Esophagus muscularis mucosa (tissue), 4 donors: ENCODE measurements around the gene SDS.

Experiments used
- EP300 ChIP-seq: sonication (generic); formaldehyde crosslinking; IDR thresholded peaks from one replicate; pipeline ENCODE4 v1.6.1; 2017; ENCODE audit warnings: antibody characterized with exemption
- POLR2A ChIP-seq: fragments of 450-650 bp; IDR thresholded peaks from one replicate; pipeline ENCODE4 v1.6.1; 2017; ENCODE audit warnings: antibody characterized with exemption, moderate library complexity, mild to moderate bottlenecking, low read depth
- POLR2AphosphoS5 ChIP-seq, 2 donors: sonication (generic); formaldehyde crosslinking; IDR thresholded peaks; one replicate each; pipeline ENCODE4 v1.6.1; 2017; ENCODE audit warnings: antibody characterized with exemption in 2 of 2
- TF ChIP-seq, protein P1 (sequence below), 3 experiments: fragments of 200-600 bp in 2 of 3; fragments of 450-650 bp in 1 of 3; sonication (generic) in 2 of 3; IDR thresholded peaks; one replicate each; pipeline ENCODE4 v1.5.1; 2017 to 2019; ENCODE audit warnings: antibody characterized with exemption in 3 of 3, mild to moderate bottlenecking in 2 of 3, moderate library complexity in 1 of 3

GRCh38 chr12:113393749-113394148 lies 9.9 kb downstream of the SDS start:
- TF ChIP-seq POLR2A (no peak), POLR2AphosphoS5 (IDR thresholded peaks at IDR 0.05) (no peak), EP300 (no peak)
- TF ChIP-seq, protein P1, sequence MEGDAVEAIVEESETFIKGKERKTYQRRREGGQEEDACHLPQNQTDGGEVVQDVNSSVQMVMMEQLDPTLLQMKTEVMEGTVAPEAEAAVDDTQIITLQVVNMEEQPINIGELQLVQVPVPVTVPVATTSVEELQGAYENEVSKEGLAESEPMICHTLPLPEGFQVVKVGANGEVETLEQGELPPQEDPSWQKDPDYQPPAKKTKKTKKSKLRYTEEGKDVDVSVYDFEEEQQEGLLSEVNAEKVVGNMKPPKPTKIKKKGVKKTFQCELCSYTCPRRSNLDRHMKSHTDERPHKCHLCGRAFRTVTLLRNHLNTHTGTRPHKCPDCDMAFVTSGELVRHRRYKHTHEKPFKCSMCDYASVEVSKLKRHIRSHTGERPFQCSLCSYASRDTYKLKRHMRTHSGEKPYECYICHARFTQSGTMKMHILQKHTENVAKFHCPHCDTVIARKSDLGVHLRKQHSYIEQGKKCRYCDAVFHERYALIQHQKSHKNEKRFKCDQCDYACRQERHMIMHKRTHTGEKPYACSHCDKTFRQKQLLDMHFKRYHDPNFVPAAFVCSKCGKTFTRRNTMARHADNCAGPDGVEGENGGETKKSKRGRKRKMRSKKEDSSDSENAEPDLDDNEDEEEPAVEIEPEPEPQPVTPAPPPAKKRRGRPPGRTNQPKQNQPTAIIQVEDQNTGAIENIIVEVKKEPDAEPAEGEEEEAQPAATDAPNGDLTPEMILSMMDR (IDR thresholded peaks at IDR 0.05) = no peak
